Measurements from ENCODE around the gene RNF213.

Gene RNF213

DNA sequence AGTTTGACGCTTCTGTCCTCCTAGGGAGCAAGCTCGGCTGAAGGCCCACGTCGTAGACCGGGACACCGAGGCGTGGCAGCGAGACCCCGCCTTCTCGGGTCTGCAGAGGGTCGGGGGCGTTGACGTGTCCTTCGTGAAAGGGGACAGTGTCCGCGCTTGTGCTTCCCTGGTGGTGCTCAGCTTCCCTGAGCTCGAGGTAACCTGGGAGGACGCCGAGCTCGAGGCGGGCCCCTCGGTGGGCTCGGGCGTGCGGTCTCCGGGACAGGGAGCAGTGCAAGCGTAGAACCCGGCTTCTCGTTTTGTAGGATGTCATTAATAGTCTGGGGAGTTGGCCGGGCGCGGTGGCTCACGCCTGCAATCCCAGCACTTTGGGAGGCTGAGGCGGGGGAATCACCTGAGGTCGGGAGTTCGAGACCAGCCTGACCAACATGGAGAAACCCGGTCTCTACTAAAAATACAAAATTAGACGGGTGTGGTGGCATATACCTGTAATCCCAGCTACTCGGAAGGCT lies 155.0 kb downstream of the RNF213 start:
- Histone ChIP-seq H3K9me3 (ENCODE audit: control extremely low read depth in 1 of 5, control insufficient read depth in 4 of 5, insufficient read depth in 2 of 5, low read depth in 1 of 5, low read length in 4 of 5) (no peaks in the 10 kb centered on the region), H3K36me3 (ENCODE audit: control insufficient read depth in 4 of 4, insufficient read depth in 4 of 4, low read length in 3 of 4) (peaks cover 0 to 16% (median 7%) of the 10 kb centered on the region in 4 experiments), H3K4me3 (ENCODE audit: control insufficient read depth in 1 of 7, extremely low read depth in 1 of 7, insufficient read depth in 4 of 7, low read depth in 2 of 7, low read length in 6 of 7) (peak overlapping the region; percentile 83 to 94 (median 90)), H3K27me3 (replicated peaks in 2 of 5; ENCODE audit: control insufficient read depth in 4 of 5, insufficient read depth in 5 of 5, low read length in 4 of 5) (peaks cover 0 to 24% (median 13%) of the 10 kb centered on the region in 5 experiments), H3K27ac (ENCODE audit: insufficient read depth in 1 of 2, low read depth in 1 of 2, low read length in 2 of 2, poor library complexity in 1 of 2, severe bottlenecking in 2 of 2) (peak overlapping the region; percentile 50 to 87), H3K4me1 (ENCODE audit: control extremely low read depth in 1 of 4, control insufficient read depth in 4 of 4, insufficient read depth in 4 of 4, low read length in 3 of 4) (peaks cover 0 to 23% (median 16%) of the 10 kb centered on the region in 4 experiments)
- 13% methylated on average over 18 of the region's 39 CpGs for WGBS (ENCODE audit: insufficient coverage)
- POLR2A ChIA-PET = no interaction called here
- CTCF ChIA-PET = interaction anchor here (1.1 to 1.3 kb wide), 2 partner anchors 10 to 11 kb away, joined by 3 read pairs; no protein-coding TSS in a partner anchor
- DNase-seq = no peak

DNA sequence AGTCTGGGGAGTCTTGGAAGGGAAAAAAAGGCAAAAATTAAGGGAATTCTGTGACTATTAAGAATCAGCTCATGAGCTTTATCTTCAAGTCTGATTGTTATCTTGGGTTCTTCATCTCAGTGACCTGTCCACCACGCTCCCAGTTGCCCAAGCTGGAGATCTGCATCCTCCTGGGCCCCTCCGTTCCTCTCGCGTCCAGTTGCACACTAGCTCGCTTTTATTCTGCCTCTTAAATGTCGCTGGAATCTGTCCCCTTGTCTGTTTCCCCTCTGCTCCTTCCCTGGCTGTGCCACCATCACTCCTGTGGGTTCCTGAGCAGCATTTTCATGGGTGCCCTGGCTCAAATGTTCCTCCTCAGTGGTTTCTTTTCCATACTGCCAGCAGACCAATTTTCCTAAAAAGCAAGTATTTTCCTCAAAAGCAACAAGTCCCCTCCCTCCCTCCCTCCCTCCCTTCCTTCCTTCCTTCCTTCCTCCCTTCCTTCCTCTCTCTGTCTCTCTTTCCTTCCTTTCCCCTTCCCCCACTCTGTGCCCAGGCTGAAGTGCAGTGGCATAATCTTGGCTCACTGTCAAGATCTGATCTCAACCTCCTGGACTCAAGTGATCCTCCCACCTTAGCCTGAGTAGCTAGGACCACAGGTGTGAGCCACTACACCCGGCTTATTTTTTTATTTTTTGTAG lies 155.7 kb downstream of the RNF213 start:
- H3K27ac ChIP-seq (ENCODE audit: insufficient read depth in 1 of 2, low read depth in 1 of 2, low read length in 2 of 2, poor library complexity in 1 of 2, severe bottlenecking in 2 of 2) = no peak overlapping the region
- ChIA-PET CTCF (no interaction called here), POLR2A (no interaction called here)
- no peaks in the 10 kb centered on the region for H3K9me3 ChIP-seq (ENCODE audit: control extremely low read depth in 1 of 5, control insufficient read depth in 4 of 5, insufficient read depth in 2 of 5, low read depth in 1 of 5, low read length in 4 of 5)
- no peak for DNase-seq
- H3K4me1 ChIP-seq (ENCODE audit: control extremely low read depth in 1 of 4, control insufficient read depth in 4 of 4, insufficient read depth in 4 of 4, low read length in 3 of 4) = peaks cover 0 to 23% (median 16%) of the 10 kb centered on the region in 4 experiments
- peaks cover 0 to 16% (median 7%) of the 10 kb centered on the region in 4 experiments for H3K36me3 ChIP-seq (ENCODE audit: control insufficient read depth in 4 of 4, insufficient read depth in 4 of 4, low read length in 3 of 4)
- H3K27me3 ChIP-seq (replicated peaks in 2 of 5; ENCODE audit: control insufficient read depth in 4 of 5, insufficient read depth in 5 of 5, low read length in 4 of 5) = peaks cover 0 to 22% (median 13%) of the 10 kb centered on the region in 5 experiments
- H3K4me3 ChIP-seq (ENCODE audit: control insufficient read depth in 1 of 7, extremely low read depth in 1 of 7, insufficient read depth in 4 of 7, low read depth in 2 of 7, low read length in 6 of 7) = peak overlapping the region in 2 of 7 experiments; percentile 89 to 93
- 82% methylated on average over 7 of the region's 7 CpGs for WGBS (ENCODE audit: insufficient coverage)

DNA sequence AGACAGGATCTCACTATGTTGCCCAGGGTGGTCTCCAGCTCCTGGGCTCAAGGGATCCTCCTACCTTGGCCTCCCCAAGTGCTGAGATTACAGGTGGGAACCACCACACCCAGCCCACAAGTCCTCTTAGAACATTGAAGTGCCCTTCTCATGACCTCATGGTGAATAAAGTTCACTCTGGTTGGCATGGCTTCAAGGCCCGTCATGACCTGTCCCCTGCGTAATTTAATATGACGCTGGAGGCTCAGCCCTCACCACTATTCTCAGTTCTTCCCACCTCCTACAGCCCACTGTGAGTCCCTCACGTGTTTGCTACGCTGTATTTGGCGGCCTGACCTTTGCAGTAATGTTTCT lies 156.3 kb downstream of the RNF213 start:
- DNase-seq = no peak
- peaks cover 0 to 16% (median 7%) of the 10 kb centered on the region in 4 experiments for H3K36me3 ChIP-seq (ENCODE audit: control insufficient read depth in 4 of 4, insufficient read depth in 4 of 4, low read length in 3 of 4)
- H3K27me3 ChIP-seq (replicated peaks in 2 of 5; ENCODE audit: control insufficient read depth in 4 of 5, insufficient read depth in 5 of 5, low read length in 4 of 5) = peaks cover 0 to 20% (median 10%) of the 10 kb centered on the region in 5 experiments
- no peaks in the 10 kb centered on the region for H3K9me3 ChIP-seq (ENCODE audit: control extremely low read depth in 1 of 5, control insufficient read depth in 4 of 5, insufficient read depth in 2 of 5, low read depth in 1 of 5, low read length in 4 of 5)
- no peak overlapping the region for H3K4me3 ChIP-seq (ENCODE audit: control insufficient read depth in 1 of 7, extremely low read depth in 1 of 7, insufficient read depth in 4 of 7, low read depth in 2 of 7, low read length in 6 of 7)
- WGBS (ENCODE audit: insufficient coverage) = 93% methylated on average over 4 of the region's 6 CpGs
- POLR2A ChIA-PET = no interaction called here
- CTCF ChIA-PET = no interaction called here
- H3K27ac ChIP-seq (ENCODE audit: insufficient read depth in 1 of 2, low read depth in 1 of 2, low read length in 2 of 2, poor library complexity in 1 of 2, severe bottlenecking in 2 of 2) = no peak overlapping the region
- peaks cover 0 to 23% (median 16%) of the 10 kb centered on the region in 4 experiments for H3K4me1 ChIP-seq (ENCODE audit: control extremely low read depth in 1 of 4, control insufficient read depth in 4 of 4, insufficient read depth in 4 of 4, low read length in 3 of 4)

DNA sequence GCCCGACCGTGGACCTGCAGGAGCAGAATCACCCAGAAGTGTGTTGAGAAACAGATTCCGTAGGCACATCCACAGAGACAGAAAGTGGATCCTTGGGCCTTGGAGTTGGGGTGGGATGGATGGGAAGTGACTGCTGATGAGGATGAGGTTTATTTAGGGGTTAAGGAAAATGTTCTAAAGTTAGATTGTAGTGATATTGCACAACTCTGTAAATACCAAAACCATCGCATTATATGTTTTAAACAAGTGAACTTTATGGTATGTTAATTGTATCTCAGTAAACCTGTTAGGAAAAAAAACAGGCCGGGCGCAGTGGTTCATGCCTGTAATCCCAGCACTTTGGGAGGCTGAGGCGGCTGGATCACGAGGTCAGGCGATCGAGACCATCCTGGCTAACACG lies 157.9 kb downstream of the RNF213 start:
- CTCF ChIA-PET = interaction anchor here (1.3 kb wide), 1 partner anchor 8 kb away, joined by 5 read pairs; no protein-coding TSS in a partner anchor
- POLR2A ChIA-PET = no interaction called here
- H3K4me1 ChIP-seq (ENCODE audit: control extremely low read depth in 1 of 4, control insufficient read depth in 4 of 4, insufficient read depth in 4 of 4, low read length in 3 of 4) = peaks cover 0 to 23% (median 16%) of the 10 kb centered on the region in 4 experiments

DNA sequence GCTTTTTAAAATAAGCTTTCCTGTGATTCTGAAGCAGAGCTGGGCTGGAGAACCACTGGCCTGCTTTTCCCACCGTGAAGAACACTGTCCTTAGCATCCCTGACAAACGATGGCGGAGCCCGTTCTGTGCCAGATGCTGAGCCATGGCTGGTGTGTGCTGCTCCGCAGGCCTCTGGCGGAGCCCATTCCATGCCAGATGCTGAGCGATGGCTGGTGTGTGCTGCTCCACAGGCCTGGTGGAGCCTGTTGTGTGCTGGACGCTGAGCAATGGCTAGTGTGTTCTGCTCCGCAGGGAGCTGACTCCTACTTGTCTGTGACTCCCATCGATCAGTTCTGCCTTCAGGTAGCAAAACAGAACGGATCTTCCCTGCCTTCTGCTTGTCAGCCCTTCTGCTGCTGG lies 158.6 kb downstream of the RNF213 start:
- Histone ChIP-seq H3K4me3 (ENCODE audit: control insufficient read depth in 1 of 7, extremely low read depth in 1 of 7, insufficient read depth in 4 of 7, low read depth in 2 of 7, low read length in 6 of 7) (no peak overlapping the region), H3K36me3 (ENCODE audit: control insufficient read depth in 4 of 4, insufficient read depth in 4 of 4, low read length in 3 of 4) (peaks cover 0 to 16% (median 7%) of the 10 kb centered on the region in 4 experiments), H3K9me3 (ENCODE audit: control extremely low read depth in 1 of 5, control insufficient read depth in 4 of 5, insufficient read depth in 2 of 5, low read depth in 1 of 5, low read length in 4 of 5) (no peaks in the 10 kb centered on the region), H3K4me1 (ENCODE audit: control extremely low read depth in 1 of 4, control insufficient read depth in 4 of 4, insufficient read depth in 4 of 4, low read length in 3 of 4) (peaks cover 0 to 24% (median 18%) of the 10 kb centered on the region in 4 experiments), H3K27ac (ENCODE audit: insufficient read depth in 1 of 2, low read depth in 1 of 2, low read length in 2 of 2, poor library complexity in 1 of 2, severe bottlenecking in 2 of 2) (no peak overlapping the region), H3K27me3 (replicated peaks in 2 of 5; ENCODE audit: control insufficient read depth in 4 of 5, insufficient read depth in 5 of 5, low read length in 4 of 5) (peaks cover 0 to 5% (median 1%) of the 10 kb centered on the region in 5 experiments)
- ChIA-PET CTCF (interaction anchor here (0.7 kb wide), 1 partner anchor 159 kb away, joined by 3 read pairs; no protein-coding TSS in a partner anchor), POLR2A (no interaction called here)
- WGBS (ENCODE audit: insufficient coverage) = 100% methylated on average over 11 of the region's 11 CpGs
- no peak for DNase-seq

More for the DNA sequence above, 157.9 kb downstream of the RNF213 start:
- Histone ChIP-seq H3K4me3 (ENCODE audit: control insufficient read depth in 1 of 7, extremely low read depth in 1 of 7, insufficient read depth in 4 of 7, low read depth in 2 of 7, low read length in 6 of 7) (no peak overlapping the region), H3K9me3 (ENCODE audit: control extremely low read depth in 1 of 5, control insufficient read depth in 4 of 5, insufficient read depth in 2 of 5, low read depth in 1 of 5, low read length in 4 of 5) (no peaks in the 10 kb centered on the region), H3K36me3 (ENCODE audit: control insufficient read depth in 4 of 4, insufficient read depth in 4 of 4, low read length in 3 of 4) (peaks cover 0 to 16% (median 7%) of the 10 kb centered on the region in 4 experiments), H3K27me3 (replicated peaks in 2 of 5; ENCODE audit: control insufficient read depth in 4 of 5, insufficient read depth in 5 of 5, low read length in 4 of 5) (peaks cover 0 to 11% (median 7%) of the 10 kb centered on the region in 5 experiments), H3K27ac (ENCODE audit: insufficient read depth in 1 of 2, low read depth in 1 of 2, low read length in 2 of 2, poor library complexity in 1 of 2, severe bottlenecking in 2 of 2) (no peak overlapping the region)
- WGBS (ENCODE audit: insufficient coverage) = 95% methylated on average over 10 of the region's 11 CpGs
- DNase-seq = no peak

DNA sequence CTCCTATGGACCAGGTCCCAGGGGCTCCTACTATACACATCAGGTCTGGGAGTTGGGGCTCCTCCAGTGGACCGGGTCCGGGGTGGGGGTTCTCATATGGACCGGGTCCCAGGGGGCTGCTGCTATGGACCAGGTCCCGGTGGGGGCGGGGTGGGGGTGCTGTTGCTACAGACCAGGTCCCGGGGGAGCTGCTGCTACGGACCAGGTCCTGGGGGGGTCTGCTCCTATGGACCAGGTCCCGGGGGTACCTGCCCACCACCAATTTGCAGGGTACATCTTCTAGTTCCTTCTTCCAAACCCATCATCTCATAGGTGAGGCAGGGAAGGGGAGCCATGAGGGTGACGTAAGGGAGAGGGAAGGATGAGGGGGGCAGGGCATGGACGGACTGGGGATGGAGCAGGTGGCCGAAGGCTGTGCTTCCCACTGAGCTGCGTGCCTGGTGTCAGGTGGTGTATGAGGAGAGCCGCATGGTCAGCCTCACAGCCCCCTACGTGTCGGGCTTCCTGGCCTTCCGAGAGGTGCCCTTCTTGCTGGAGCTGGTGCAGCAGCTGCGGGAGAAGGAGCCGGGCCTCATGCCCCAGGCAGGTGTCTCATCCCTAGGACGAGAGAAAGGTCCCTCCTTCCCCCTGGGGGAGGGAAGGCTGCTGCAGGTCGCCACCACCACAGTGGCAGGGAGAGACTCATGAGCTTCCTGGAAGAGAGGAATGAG lies 160.9 kb downstream of the RNF213 start:
- Histone ChIP-seq H3K27me3 (replicated peaks in 2 of 5; ENCODE audit: control insufficient read depth in 4 of 5, insufficient read depth in 5 of 5, low read length in 4 of 5) (no peaks in the 10 kb centered on the region), H3K36me3 (ENCODE audit: control insufficient read depth in 4 of 4, insufficient read depth in 4 of 4, low read length in 3 of 4) (peaks cover 0 to 16% (median 7%) of the 10 kb centered on the region in 4 experiments), H3K27ac (ENCODE audit: insufficient read depth in 1 of 2, low read depth in 1 of 2, low read length in 2 of 2, poor library complexity in 1 of 2, severe bottlenecking in 2 of 2) (no peak overlapping the region), H3K4me3 (ENCODE audit: control insufficient read depth in 1 of 7, extremely low read depth in 1 of 7, insufficient read depth in 4 of 7, low read depth in 2 of 7, low read length in 6 of 7) (no peak overlapping the region), H3K9me3 (ENCODE audit: control extremely low read depth in 1 of 5, control insufficient read depth in 4 of 5, insufficient read depth in 2 of 5, low read depth in 1 of 5, low read length in 4 of 5) (no peaks in the 10 kb centered on the region), H3K4me1 (ENCODE audit: control extremely low read depth in 1 of 4, control insufficient read depth in 4 of 4, insufficient read depth in 4 of 4, low read length in 3 of 4) (peaks cover 0 to 9% (median 7%) of the 10 kb centered on the region in 4 experiments)
- 96% methylated on average over 11 of the region's 20 CpGs for WGBS (ENCODE audit: insufficient coverage)
- DNase-seq = no peak
- ChIA-PET POLR2A (no interaction called here), CTCF (no interaction called here)

DNA sequence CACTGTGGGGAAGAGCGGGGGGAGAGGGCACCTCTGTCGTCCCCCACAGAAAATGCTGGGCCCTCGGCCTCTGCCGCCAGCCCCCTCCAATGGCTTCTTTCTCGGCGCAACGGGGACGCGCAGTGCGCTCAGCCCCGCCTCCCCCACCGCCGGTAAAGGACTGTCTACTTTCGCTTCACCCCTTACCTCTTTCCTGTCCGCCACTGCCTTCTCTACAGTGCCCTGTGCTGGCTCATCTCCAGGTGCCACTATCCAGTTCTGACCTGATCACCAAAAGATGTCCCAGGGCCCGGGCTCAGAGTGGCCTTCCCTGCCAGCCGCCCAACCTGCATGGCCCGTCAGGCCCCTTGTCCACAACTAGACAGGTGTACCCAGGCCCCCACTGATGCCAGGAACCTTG lies 161.6 kb downstream of the RNF213 start:
- Histone ChIP-seq H3K27ac (ENCODE audit: insufficient read depth in 1 of 2, low read depth in 1 of 2, low read length in 2 of 2, poor library complexity in 1 of 2, severe bottlenecking in 2 of 2) (no peak overlapping the region), H3K36me3 (ENCODE audit: control insufficient read depth in 4 of 4, insufficient read depth in 4 of 4, low read length in 3 of 4) (peaks cover 0 to 13% (median 7%) of the 10 kb centered on the region in 4 experiments), H3K27me3 (replicated peaks in 2 of 5; ENCODE audit: control insufficient read depth in 4 of 5, insufficient read depth in 5 of 5, low read length in 4 of 5) (no peaks in the 10 kb centered on the region), H3K4me3 (ENCODE audit: control insufficient read depth in 1 of 7, extremely low read depth in 1 of 7, insufficient read depth in 4 of 7, low read depth in 2 of 7, low read length in 6 of 7) (no peak overlapping the region), H3K4me1 (ENCODE audit: control extremely low read depth in 1 of 4, control insufficient read depth in 4 of 4, insufficient read depth in 4 of 4, low read length in 3 of 4) (peaks cover 0 to 14% (median 10%) of the 10 kb centered on the region in 4 experiments), H3K9me3 (ENCODE audit: control extremely low read depth in 1 of 5, control insufficient read depth in 4 of 5, insufficient read depth in 2 of 5, low read depth in 1 of 5, low read length in 4 of 5) (no peaks in the 10 kb centered on the region)
- ChIA-PET POLR2A (no interaction called here), CTCF (no interaction called here)
- 97% methylated on average over 17 of the region's 18 CpGs for WGBS (ENCODE audit: insufficient coverage)
- DNase-seq = no peak
